ENCODE data around the gene VWF.
A peak's percentile ranks its signal among the peaks of the same experiment; 100 is the strongest.

Gene VWF

GRCh38 chr12:6061660-6062059, 62.8 kb downstream of the VWF start:
- no peak overlapping the region for H3K4me3 ChIP-seq (ENCODE audit: low read depth, low read length)

GRCh38 chr12:6059860-6060565, 64.5 kb downstream of the VWF start:
- H3K4me3 ChIP-seq (ENCODE audit: low read depth, low read length), result no peak overlapping the region

GRCh38 chr12:6059221-6059620, 65.2 kb downstream of the VWF start:
- H3K4me3 ChIP-seq (ENCODE audit: low read depth, low read length), result no peak overlapping the region

- H3K4me3 ChIP-seq (ENCODE audit: low read depth, low read length), result no peak overlapping the region
Measured at GRCh38 chr12:6058481-6059161, 65.8 kb downstream of the VWF start.

DNA sequence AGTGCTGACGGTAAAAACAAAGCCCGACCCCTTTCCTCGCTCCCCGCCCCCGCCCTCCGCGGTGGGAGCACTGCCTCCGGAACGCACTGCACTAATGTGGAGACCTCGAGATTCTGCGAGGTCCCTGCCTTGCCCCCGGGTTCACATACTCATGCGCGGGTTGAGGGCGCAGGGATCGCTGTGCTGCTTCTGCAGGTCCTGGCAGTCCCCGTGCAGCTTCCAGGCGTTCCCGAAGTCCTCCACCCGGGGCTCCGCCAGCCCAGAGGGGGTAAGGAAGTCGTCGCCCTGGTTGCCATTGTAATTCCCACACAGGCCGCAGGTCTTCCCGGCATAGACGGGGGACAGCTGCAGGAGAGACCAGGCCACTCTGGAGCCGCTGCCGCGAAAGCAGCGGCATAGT, 66.8 kb downstream of the VWF start:
- peak overlapping the region; percentile 18 for H3K4me3 ChIP-seq (ENCODE audit: low read depth, low read length)

DNA sequence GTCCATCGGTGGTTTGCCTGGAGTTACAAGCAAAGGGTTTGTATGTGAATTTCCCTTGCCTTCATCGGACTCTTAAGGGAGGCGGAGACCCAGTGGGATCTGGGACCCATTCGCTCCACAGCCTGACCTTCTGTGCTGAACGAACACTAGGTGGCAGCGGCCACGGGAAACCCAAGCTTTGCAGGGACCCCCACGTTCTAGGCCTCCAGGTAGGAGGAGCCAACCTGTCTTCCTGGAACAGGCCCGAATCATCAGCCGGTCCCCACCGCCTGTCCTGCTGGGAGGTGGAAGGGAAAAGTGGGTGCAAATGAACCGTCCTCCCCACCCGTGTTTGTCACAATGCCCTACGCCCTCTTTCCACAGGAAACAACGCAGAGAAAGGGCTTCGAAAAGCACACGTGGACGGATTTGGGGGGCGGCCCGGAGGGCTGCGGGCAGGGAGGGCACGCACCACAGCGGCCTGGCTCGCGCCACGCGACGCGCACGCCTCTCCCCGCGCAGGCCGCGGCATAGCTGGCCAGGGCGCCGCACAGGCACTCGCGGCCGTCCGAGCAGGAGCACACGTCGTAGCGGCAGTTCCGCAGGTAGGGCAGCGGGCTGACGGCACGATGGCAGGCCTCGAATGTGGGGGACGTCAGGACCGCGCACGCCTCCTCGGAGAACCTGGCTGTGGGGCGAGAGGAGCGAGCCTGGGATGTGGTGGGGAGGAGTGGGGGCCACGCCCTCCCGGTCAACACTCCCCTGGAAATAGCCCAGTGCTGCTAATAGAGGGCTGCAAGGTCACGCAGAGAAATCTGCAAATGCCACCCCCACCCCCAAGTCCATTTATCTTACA, 67.8 kb downstream of the VWF start:
- H3K4me3 ChIP-seq (ENCODE audit: low read depth, low read length), result peak overlapping the region; percentile 24

DNA sequence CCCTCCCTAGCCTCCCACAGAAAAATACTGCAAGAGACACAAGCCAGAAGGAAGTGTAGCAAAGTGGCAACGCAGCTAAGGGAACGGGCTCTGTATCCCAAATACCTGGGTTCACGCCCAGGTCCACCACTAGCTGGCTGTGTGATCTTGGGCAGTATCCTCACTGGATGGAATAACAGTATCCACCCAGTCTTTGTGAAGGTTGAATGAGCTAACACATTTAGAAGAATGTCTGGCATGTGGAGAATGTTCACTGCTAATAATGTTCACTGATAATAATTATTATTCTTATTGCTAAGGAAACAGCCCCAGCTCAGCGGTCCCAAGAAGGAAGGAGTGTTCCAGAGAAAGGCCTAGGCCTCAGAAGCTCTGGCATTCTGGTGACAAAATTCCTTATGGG, 70.9 kb downstream of the VWF start:
- no peak overlapping the region for H3K4me3 ChIP-seq (ENCODE audit: low read depth, low read length)

DNA sequence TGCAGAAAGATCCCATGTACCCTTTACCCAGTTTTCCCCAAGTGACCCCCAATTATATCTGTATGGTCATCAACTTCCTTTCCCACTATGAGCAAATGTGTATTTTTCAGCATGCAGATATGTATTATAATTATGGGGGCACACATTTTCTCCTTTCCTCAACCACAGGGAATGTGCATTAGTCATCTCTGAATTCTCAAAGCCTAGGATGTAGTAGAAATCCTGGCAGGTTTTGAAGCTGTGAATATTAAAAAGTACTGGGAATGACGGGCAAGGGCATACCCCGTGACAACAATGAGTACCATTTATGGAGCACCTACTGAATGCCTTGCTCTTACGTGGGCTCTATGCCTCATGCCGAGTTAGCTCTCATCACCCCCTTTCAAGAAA, 71.5 kb downstream of the VWF start:
- no peak overlapping the region for H3K4me3 ChIP-seq (ENCODE audit: low read depth, low read length)

GRCh38 chr12:6052206-6052939, 72.1 kb downstream of the VWF start:
- no peak overlapping the region for H3K4me3 ChIP-seq (ENCODE audit: low read depth, low read length)

DNA sequence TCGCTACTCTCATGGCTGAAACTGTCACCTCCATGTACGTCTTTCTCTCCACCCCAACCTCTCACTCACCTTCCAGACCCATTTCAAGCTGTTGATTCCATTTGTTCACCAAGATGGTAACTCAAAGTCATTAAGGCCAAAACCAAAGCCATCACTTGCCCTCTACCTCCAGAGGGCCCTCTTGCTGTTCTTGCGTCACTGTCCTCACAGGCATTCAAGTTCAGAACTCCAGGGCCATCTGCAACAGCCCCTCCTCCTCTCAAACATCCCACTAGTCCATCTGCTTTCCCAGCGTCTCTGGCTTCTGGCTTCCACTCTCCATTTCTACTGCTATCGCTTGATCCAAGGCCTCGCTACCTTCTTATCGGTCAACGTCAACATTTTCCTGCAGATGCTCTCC, 74.5 kb downstream of the VWF start:
- H3K4me3 ChIP-seq (ENCODE audit: low read depth, low read length), result no peak overlapping the region

GRCh38 chr12:6049587-6049986, 74.9 kb downstream of the VWF start:
- no peak overlapping the region for H3K4me3 ChIP-seq (ENCODE audit: low read depth, low read length)

DNA sequence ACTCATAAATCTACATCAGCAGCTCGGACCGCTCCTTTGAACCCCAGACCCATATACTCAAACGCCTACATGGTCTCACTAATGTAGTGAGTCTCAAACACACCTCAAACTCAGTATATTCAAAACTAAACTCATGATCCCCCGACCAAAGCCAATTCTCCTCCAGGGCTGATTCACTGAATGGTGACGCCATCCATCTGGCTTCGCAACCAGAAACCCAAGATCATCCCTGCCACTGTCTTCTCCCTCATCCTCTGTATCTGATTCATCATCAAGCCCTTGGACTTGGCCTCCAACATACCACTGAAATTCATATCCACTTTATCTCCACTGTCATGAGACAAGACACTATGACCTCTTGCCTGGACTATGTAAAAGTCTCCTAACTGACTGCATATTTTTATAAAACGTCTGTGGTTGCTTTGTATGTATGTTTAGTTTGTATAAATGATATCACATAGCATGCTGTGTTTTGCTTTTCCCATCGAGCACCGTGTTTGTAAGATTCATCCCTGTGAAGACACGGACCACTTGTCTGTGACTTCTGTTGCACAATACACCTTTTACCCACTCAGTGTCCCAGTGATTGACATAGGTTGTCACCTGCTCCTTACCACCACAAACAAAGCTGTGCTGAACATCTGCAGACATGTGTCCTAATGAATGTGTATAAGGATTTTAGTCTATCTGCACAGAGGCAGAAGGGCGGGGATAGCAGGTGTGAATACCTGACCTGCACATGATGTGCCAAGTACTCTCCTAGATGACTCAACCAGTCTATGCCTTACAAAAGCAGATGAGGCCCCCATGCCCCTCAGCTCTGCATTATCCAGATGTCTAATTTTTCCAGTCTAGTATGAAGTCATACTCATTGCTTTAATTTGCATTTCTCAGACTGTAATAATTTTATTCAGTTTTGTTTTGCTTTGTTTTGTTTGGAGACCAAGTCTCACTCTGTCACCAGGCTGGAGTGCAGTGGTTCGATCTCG, 76.9 kb downstream of the VWF start:
- H3K4me3 ChIP-seq (ENCODE audit: low read depth, low read length), result no peak overlapping the region

GRCh38 chr12:6046511-6047180, 77.8 kb downstream of the VWF start:
- no peak overlapping the region for H3K4me3 ChIP-seq (ENCODE audit: low read depth, low read length)

DNA sequence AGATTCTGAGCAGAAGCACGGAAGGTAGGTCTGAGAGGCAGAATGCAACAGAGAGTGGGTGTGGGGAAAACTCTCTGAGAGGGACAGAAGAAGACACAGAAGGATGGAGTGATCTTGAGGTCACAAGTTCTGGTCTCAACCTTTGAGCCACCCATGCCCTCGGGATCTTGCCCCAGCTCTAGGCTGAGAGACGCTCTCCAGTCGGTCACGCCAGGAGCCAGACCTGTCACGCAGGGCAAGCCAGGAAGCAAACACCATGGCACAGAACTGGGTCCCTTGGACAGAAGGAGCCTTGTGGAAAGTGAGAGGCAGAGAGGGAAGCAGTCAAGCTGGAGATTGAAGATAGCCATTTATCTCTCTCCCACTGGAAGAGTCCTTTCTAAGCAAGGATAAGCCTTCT, 79.0 kb downstream of the VWF start:
- no peak overlapping the region for H3K4me3 ChIP-seq (ENCODE audit: low read depth, low read length)

DNA sequence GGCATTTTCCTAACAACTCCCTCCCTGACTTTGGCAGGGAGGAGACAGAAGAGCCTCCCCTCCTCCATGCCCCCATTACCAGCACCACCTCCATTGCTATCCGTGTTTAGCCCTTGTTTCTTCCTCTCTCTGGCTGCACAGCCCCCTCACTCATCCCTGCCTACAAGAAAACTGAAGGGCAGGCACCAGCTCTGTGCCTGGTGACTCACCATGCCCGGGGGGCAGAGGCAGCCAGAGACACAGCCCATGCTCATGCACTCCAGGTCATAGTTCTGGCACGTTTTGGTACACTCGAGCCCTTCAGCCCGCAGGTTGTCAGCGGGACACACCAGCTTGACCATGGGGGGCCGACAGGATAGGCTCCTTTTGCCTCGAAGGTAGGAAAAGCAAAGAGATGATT, 80.4 kb downstream of the VWF start:
- no peak overlapping the region for H3K4me3 ChIP-seq (ENCODE audit: low read depth, low read length)

DNA sequence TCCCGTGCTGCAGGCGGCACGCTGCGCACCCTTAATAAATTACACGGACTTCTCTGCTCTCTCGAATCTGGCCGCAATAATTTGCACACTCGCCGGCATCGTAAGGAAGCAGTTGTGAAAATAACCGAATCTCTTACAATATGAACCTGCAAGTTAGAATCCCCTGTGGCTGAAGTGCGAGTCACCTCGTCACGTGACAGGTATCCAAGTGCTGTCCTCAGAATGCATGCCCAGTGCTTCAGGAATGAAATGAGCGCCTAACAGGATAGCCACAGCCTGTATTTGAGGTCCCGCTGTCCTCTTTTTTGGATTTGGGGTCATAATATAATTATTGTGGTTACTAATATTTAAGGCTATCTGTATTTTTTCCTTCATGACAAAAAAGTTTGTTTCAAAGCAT, 82.0 kb downstream of the VWF start:
- H3K4me3 ChIP-seq (ENCODE audit: low read depth, low read length), result no peak overlapping the region

GRCh38 chr12:6041891-6042290, 82.6 kb downstream of the VWF start:
- no peak overlapping the region for H3K4me3 ChIP-seq (ENCODE audit: low read depth, low read length)

DNA sequence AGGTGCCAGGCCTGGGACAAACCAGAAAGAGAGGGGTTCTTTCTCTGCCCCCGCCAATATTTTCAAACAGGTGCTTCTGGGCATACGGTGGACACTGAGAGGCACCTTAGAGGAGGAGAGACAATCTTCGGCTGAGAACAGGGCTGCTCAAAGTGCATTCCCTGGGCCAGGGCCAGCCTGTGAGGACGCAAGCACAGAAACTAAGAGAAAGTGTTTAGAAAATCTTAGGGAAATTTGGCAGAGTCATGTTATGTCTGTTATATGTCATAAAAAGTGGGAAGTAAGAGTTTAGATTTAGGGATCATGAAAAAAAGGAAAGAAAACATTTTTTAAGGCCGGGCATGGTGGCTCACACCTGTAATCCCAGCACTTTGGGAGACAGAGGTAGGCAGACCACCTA, 83.7 kb downstream of the VWF start:
- no peak overlapping the region for H3K4me3 ChIP-seq (ENCODE audit: low read depth, low read length)

GRCh38 chr12:6039894-6040601, 84.4 kb downstream of the VWF start:
- no peak overlapping the region for H3K4me3 ChIP-seq (ENCODE audit: low read depth, low read length)
